HG03521 (cell line): ENCODE results near the gene EHMT1.
A peak's percentile ranks its signal among the peaks of the same experiment; 100 is the strongest.
"Not testable (repeated sequence)": the region's sequence is repeated elsewhere in the genome, so short reads cannot be mapped to it uniquely, and the experiment has no call there.

Experiments used
- ATAC-seq: cut with Tn5 transposase; IDR thresholded peaks from one replicate; pipeline ENCODE4 v1.9.1; 2021; ENCODE audit warnings: mild to moderate bottlenecking, moderate library complexity; ENCODE audit not compliant: unreplicated experiment

EHMT1 gene

GRCh38 chr9:137757139-137757538 lies 138.3 kb downstream of the EHMT1 start:
- no peak for ATAC-seq

DNA sequence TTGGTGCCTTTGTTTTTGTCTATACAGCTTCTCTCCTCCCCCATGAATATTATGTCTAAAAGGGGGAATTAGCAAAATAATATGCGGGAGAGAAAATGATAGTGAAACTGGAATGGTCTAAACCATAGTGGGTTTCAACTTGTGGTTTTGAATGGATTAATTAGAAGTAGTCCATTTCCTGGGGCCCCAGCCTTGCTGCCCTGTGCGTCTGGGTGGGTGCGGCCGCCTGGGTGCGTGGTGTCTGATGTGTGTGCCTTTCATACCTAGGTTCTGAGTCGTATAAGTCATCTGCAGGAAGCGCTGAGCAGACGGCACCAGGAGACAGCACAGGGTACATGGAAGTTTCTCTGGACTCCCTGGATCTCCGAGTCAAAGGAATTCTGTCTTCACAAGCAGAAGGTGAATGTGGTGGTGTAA lies 138.8 kb downstream of the EHMT1 start:
- no peak for ATAC-seq

GRCh38 chr9:137758067-137758466 lies 139.3 kb downstream of the EHMT1 start:
- ATAC-seq = no peak

DNA sequence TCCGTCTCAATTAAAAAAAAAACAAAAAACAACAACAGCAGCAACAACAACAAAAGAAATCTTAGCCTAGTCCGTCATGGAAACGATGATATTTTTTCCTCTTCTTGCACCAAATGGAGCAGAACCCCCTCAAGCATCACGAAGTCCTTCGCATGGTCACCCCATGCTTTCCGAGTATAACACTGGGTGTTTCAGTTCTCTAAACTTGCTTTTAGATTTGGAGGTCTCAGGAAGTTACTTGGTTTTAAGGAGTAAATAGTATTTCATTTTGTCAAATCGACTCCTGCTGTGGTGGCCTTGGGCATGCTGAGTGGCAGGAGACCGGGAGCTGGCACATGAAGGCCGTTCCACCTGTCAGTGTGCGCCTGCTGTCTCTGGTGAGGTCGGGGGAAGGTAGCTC lies 140.3 kb downstream of the EHMT1 start:
- ATAC-seq = no peak

- ATAC-seq = no peak
Observed at GRCh38 chr9:137759649-137760321, 141.0 kb downstream of the EHMT1 start.

- ATAC-seq = no peak
Observed at GRCh38 chr9:137760426-137760825, 141.6 kb downstream of the EHMT1 start.

DNA sequence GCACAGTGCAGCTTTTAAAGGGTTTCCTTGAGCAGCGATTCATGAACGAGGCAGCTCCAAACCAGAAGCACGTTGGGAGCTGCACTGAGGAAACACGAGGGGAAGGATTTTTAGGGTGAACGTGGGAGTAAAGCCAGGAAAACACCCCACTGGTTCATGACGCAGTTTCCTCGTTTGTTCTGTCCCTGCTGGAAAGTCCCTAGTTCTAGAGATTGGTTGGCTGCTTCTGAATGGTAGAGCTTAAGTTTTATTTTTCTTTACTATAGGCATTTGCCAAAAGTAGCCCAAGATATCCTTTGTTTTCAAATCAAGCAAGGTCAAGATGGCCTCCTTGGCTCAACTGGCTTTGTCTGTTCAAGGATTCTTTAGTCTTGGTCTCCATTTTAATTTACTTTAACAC lies 142.2 kb downstream of the EHMT1 start:
- ATAC-seq = no peak

- ATAC-seq = no peak
Observed at GRCh38 chr9:137761793-137762192, 143.0 kb downstream of the EHMT1 start.

GRCh38 chr9:137762414-137763061 lies 143.7 kb downstream of the EHMT1 start:
- peak; percentile 42 for ATAC-seq

DNA sequence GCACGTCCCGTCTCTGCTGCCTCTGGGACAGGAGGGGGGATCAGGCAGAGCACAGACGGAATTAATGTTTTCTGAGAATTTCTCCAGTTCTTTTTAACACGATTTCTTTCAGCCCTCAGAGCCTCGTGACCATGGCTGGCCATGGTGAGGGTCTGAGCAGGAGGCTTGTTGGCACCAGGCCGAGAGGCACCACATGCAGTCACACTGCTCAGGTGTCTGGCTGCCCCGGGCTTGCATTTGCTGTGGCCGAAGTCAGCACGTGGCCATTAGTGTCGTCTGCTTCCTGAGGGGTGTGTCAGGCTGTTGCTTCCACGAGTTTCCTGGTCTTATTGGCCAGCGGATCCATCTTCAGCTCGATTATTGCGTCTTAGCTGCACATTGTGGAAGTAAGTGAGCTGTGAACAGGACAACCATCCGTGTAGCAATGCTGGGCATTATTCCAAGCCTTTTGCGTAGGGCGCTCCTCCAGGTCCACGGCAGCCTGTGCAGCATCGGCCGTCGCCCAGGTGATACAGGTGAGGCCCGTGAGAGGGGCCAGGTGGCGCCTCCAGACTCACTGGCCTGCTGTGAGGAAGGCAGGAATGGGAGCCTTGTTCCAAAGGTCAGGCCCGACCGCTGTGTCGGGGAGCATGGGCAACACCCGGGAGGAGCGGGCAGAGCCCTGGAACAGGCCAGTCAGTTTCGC lies 144.6 kb downstream of the EHMT1 start:
- ATAC-seq = no peak

- ATAC-seq = no peak
Observed at GRCh38 chr9:137764171-137764671, 145.4 kb downstream of the EHMT1 start.

DNA sequence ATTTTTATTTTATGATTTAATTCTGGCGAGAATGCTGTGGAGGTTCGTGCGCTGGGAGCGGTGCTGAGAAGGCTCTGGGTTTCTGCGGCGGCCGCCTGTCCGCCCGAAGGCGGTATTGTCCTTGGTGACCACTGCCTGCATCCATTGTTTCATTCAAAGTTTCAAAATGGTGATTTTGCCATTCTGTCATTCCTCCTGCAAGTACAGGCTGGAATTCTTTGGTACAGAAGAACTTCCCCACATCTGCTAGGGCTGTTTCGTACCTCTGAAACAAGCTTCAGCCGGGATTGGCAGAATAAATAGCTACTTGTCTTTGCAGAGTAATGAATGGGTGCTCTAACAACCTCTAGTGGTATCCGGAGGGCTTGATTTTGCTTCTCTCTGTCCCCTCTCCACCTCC lies 146.2 kb downstream of the EHMT1 start:
- no peak for ATAC-seq

- no peak for ATAC-seq
Observed at GRCh38 chr9:137765536-137765935, 146.7 kb downstream of the EHMT1 start.

DNA sequence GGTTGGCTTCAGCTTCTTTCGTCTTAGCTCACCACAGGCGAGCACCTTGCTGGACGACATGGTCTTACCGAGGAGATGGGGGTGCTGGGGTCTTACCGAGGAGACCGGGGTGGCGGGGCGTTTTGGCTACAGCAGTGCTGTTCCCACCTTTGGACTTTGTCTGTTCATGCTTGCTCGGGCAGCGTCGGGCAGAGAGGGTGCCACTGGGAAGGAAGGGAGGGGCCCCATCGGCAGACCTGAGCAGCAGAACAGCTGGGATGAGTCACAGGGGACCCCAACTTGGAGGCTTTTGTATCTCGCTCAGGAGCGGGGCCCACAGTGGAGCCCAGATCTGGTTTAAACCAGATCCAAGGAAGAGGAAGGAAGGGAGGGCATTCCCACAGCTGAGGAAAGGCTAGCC lies 152.8 kb downstream of the EHMT1 start:
- no peak for ATAC-seq

DNA sequence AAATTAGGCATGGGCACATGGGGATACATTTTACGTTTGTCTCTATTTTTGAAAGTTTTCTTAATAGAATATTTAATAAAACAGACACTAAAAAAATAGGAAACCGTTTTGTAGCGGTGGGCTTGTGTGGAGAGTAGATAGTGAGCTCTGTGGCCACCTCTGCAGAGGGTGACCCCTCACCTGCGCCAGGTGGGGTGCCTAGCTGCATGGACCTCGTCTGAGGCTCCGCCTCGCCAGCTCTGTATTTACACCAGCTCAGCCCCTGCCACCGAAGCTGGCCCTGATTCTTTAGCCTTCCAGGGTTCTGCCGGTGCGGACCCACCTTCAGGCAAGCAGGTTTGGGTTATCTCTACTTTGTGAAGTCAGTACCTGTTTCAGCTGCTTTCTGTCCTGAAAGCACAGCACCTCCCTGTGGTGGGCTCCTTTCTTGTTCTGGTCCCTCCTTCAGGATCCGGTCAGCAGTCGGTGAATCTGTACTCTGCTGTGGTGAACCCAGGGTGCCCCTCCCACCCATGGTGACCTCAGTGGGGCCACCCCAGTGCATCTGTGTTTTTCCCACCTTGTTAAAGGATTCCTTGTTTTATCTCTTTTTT lies 153.6 kb downstream of the EHMT1 start:
- no peak for ATAC-seq

GRCh38 chr9:137774775-137775386 lies 156.1 kb downstream of the EHMT1 start:
- no peak for ATAC-seq

DNA sequence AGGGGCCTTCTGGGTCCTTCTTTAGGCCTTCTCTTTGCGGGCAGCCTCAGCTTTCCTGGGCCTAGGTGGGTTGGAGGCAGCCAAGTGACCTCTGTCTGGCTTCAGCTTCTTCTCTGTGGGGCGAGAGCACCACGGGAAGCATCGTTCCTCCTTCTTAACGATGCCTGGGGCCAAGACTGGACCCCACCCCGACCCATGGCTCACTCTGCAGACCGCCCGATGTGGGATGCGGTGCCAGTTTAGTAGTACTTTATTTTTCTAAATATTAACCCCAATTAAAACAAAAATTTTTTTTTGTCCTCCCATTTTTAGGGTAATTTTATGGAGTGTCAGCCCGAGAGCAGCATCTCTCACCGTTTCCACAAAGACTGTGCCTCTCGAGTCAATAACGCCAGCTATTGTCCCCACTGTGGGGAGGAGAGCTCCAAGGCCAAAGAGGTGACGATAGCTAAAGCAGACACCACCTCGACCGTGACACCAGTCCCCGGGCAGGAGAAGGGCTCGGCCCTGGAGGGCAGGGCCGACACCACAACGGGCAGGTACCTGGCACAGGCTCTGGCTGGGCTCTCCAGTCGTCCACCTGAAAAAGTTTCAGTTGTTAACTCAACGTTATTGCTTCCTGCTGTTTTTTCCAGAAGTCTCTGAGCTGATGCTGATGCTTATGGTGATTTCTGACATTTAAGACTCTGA lies 157.6 kb downstream of the EHMT1 start:
- ATAC-seq = no peak

DNA sequence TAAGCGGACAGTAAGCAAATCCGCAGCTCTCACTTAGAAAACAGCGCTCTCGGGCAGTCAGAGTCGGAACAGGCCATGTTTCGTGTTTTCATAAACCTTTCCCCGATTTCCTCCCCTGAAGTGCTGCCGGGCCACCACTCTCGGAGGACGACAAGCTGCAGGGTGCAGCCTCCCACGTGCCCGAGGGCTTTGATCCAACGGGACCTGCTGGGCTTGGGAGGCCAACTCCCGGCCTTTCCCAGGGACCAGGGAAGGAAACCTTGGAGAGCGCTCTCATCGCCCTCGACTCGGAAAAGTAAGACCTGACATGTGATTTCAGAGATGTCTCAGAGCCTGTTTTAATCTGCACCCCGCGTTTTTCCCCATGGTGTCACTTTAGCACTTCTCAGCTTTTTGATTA lies 159.0 kb downstream of the EHMT1 start:
- no peak for ATAC-seq

DNA sequence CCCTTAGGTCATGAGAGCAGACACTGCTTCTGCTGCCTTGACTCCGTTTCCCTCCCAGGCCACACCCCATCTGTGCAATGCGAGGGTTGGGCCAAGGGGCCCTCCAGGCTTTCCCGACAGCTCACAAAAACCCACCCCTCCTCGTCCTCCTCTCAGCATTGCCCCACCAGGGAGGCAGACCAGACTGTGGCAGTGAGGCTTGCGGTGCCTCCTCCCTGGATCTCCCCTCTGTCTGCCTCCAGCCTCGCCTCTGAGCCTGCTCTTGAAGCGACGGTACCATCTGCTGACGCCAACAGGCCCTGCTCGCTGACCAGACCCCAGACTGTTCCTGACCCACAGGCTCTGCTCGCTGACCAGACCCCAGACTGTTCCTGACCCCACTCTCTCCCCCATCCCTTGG lies 159.5 kb downstream of the EHMT1 start:
- ATAC-seq = no peak

- no peak for ATAC-seq
Observed at GRCh38 chr9:137778914-137779313, 160.1 kb downstream of the EHMT1 start.

DNA sequence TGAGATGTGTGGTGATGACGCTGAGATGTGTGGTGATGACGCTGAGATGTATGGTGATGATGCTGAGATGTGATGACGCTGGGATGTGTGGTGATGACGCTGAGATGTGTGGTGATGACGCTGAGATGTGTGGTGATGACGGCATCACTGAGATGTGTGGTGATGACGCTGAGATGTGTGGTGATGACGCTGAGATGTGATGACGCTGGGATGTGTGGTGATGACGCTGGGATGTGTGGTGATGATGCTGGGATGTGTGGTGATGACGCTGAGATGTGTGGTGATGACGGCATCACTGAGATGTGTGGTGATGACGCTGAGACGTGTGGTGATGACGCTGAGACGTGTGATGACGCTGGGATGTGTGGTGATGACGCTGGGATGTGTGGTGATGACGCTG lies 161.2 kb downstream of the EHMT1 start:
- not testable (repeated sequence) for ATAC-seq
